SKM-1 treated with dmso at 0.1 percent for 144 hours (cell line): ENCODE results near the gene HSF5.

Experiments
- DNase-seq: peaks from one replicate; lab custom pipeline; 2025; ENCODE audit not compliant: unreplicated experiment; lab: John Stamatoyannopoulos, UW

The HSF5 gene

GRCh38 chr17:58388302-58389190 lies 99.7 kb downstream of the HSF5 start:
- no peak for DNase-seq

- DNase-seq = no peak
These were observed 100.4 kb downstream of the HSF5 start for GRCh38 chr17:58387834-58388233.

GRCh38 chr17:58386708-58387107 lies 101.5 kb downstream of the HSF5 start:
- no peak for DNase-seq

- no peak for DNase-seq
These were observed 102.8 kb downstream of the HSF5 start for GRCh38 chr17:58385359-58385899.

- DNase-seq = peak; percentile 40
These were observed 103.3 kb downstream of the HSF5 start for GRCh38 chr17:58384897-58385296.

- DNase-seq = no peak
These were observed 104.2 kb downstream of the HSF5 start for GRCh38 chr17:58383892-58384462.

GRCh38 chr17:58382872-58383242 lies 105.4 kb downstream of the HSF5 start:
- DNase-seq = no peak

GRCh38 chr17:58382108-58382871 lies 105.9 kb downstream of the HSF5 start:
- no peak for DNase-seq

- DNase-seq = no peak
These were observed 106.8 kb downstream of the HSF5 start for GRCh38 chr17:58381124-58382035.

GRCh38 chr17:58380207-58381123 lies 107.7 kb downstream of the HSF5 start:
- DNase-seq = no peak

GRCh38 chr17:58379511-58379824 lies 108.7 kb downstream of the HSF5 start:
- DNase-seq = no peak

- DNase-seq = no peak
These were observed 109.3 kb downstream of the HSF5 start for GRCh38 chr17:58378733-58379510.

- no peak for DNase-seq
These were observed 110.5 kb downstream of the HSF5 start for GRCh38 chr17:58377661-58378060.

GRCh38 chr17:58377093-58377601 lies 111.1 kb downstream of the HSF5 start:
- no peak for DNase-seq

GRCh38 chr17:58376472-58377000 lies 111.7 kb downstream of the HSF5 start:
- DNase-seq = peak; percentile 17

- no peak for DNase-seq
These were observed 112.4 kb downstream of the HSF5 start for GRCh38 chr17:58375811-58376210.

GRCh38 chr17:58375256-58375655 lies 113.0 kb downstream of the HSF5 start:
- no peak for DNase-seq

- DNase-seq = no peak
These were observed 114.3 kb downstream of the HSF5 start for GRCh38 chr17:58373923-58374322.
